SIG-M5 treated with dmso at 0.1 percent for 504 hours (cell line): ENCODE measurements around the gene PAQR8.

ENCODE experiments used
- DNase-seq: peaks from one replicate; lab custom pipeline; 2025; ENCODE audit not compliant: unreplicated experiment; lab: John Stamatoyannopoulos, UW

PAQR8 gene

DNA sequence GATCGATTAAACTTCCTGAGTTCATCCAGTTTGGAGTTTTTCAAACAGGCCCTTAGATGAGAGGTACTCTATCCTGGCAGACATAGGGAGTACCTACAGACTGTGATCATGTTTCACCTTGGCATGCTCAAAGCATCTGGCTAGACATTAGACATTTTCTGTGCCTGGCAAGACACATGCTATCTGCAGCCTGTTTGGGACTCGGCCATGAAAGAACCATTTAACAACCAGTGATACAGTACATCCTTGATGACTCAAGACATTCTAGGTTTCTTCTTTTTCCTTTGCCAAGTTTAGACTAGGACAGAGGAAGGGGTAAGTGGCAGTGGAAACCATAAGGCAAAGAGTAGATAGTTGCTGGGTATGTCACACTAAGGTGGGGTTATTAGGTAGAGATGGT lies 15.4 kb upstream of the PAQR8 start:
- DNase-seq = no peak

DNA sequence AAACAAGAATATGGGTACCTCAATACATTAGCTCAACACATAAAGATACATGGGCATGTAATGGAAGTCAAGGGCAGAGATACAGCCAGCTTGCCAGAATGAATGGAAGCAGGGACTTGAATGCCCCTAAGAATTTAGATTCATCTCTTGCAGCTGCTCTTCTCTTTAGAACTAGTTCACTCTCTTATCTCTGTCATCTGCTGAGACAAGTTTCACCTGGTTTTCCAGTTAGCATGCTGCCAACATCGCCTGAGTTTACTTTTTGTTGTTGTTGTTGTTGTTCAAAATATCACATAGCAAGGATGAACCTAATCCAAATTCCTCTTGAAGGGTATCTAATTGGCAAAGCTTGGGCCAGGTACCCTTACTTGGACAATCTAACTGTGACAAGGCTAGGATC lies 14.1 kb upstream of the PAQR8 start:
- no peak for DNase-seq

GRCh38 chr6:52351879-52352238 lies 10.1 kb upstream of the PAQR8 start:
- no peak for DNase-seq

DNA sequence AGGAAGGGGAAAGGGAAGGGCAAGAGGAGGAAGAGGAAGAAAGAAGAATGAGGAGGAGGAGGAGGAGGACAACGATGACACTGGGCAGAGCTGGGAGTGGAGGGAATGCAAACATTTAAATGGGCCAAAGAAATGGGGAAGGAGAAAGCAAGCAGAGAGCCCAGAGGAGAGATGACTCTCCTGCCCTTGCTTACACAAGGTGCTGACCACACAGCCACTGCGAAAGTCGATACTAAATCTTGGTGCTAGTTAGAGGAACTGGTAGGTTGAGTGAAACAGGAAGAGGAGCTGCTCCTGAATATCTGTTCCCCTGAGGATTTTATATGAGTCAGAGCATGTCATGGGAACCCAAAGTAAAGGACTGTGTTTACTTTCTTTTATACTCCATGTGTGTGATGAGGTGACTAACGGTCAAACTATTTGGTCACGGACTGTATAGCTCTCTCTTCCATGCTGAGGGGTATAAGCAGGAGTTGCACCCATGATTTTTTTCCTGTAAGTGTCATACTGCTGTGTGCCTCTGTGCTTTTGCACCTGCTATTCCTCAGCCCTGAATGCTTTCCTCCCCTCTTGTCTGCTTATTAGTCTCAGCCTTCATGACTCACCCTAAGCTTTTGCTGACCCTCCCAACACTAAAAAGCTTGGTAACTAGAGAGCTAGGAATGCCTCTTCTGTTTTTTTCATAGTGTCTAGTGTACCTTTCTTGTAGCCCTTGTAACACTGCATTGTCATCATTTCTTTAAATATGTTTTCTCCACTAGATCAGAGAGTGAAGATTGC lies 9.5 kb upstream of the PAQR8 start:
- peak; percentile 96 for DNase-seq

DNA sequence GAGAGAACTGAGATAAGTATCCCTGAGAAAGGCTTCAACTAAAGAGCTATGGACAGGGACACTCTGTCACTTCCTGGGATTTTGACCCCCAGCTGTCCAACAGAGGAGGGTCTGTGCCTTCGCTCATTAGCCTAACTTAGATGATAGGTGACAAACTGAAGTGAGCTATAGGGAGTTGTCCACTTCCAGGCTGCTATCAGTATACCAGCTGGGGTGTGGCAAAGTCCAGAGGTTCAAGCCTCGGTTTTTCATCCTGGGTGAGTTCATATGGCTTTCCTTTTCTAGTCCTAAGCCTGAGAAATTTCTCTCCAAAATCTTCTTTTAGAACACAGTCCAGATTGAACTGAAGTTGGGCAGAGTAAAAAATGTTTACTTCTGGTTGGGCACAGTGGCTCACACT lies 5.9 kb upstream of the PAQR8 start:
- DNase-seq = no peak

GRCh38 chr6:52359403-52359802 lies 2.5 kb upstream of the PAQR8 start:
- no peak for DNase-seq

DNA sequence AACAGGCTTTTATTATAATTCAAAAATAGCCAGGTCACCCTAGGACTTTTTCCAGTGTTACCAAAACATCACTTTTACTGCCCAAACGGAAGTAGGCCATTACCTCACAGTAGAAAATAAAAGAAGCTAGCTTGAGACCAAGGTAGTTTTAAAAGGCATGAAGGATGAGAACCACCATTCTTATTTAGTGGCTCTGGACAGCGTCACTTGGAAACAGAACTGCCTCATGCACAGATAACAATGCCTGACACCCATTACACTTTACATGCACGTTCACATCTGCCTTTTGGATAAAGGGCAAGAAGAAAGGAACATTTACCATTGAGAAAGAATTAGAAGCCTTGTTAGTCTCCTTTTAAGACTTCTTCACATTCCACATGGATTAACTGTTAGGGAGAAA lies 1.9 kb upstream of the PAQR8 start:
- no peak for DNase-seq

DNA sequence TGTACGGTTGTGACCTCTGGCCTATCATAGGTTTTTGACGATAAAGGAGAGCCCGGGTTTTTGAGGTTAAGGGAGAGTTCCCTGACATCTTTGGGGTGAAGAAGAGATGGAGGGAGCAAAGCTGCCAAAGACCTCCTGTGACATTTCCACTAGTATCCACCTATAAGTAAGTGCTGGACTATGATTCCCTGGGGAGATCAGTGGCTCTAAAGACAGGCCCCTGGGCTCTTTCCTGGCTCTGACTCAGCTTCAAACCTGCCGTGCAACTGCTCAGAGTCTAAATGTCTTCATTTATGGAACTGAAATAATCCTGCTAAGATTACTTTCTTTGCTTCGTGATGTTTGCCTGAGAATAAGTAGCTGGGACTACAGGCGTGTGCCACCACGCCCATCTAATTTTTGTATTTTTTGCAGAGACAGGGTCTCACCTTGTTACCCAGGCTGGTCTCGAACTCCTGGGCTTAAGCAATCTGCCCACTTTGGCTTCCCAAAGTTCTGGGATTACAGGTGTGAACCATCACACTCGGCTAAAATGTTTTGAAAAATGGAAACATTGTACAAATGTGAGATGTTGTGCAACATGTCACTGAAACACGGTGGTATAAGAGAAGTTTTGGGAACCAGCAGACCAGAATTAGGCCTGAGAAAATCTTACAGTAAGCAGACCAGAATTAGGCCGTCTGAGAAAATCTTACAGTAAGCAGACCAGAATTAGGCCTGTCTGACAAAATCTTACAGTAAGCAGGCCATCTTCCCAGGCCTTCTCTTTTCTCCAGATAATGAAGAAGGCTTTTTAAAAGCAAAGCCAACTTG lies 1.1 kb upstream of the PAQR8 start:
- DNase-seq = no peak

- no peak for DNase-seq
Observed at GRCh38 chr6:52361414-52361944, 472 bp upstream of the PAQR8 start.

DNA sequence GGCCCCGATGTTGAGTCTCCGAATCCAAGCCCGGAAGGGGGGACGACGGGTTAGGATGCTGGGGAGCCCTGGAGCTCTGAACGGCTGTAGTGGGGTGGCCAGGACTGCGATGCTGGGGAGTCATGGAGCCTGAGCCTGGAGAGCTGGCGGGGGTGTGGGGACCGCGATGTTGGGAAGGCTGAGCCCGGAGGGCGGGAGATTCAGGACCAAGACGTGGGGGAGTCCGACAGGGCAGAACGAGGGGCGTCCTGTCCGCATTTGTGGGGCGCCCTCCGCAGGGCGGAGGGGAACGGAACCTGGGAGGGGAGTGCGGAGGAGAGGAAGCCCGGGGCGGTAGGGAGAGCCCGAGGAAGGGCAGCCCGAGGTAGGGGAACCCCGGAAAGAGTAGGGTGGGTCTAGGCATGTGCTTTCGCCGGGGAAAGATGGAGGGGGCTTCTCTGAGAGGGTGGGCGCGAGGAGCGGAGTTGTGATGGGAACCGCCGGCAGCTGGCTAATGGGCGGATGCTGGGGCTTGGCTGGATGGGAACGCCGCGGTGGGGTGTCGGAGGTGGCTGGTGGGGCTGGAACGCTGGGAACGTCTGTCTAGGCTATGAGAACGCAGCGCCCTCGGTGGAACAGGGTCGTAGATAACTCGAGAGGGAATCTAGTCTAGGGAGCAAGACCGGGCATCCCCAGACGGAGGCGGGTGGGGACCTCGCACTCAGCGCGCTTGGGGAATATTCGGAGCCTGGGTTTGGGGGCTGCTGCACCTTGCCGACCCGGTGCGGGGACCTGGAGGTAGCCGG lies 684 bp downstream of the PAQR8 start:
- peak; percentile 46 for DNase-seq

GRCh38 chr6:52363228-52363867 lies 1.4 kb downstream of the PAQR8 start:
- DNase-seq = no peak

- DNase-seq = no peak
Observed at GRCh38 chr6:52364480-52365166, 2.7 kb downstream of the PAQR8 start.

GRCh38 chr6:52365317-52365716 lies 3.4 kb downstream of the PAQR8 start:
- DNase-seq = no peak

DNA sequence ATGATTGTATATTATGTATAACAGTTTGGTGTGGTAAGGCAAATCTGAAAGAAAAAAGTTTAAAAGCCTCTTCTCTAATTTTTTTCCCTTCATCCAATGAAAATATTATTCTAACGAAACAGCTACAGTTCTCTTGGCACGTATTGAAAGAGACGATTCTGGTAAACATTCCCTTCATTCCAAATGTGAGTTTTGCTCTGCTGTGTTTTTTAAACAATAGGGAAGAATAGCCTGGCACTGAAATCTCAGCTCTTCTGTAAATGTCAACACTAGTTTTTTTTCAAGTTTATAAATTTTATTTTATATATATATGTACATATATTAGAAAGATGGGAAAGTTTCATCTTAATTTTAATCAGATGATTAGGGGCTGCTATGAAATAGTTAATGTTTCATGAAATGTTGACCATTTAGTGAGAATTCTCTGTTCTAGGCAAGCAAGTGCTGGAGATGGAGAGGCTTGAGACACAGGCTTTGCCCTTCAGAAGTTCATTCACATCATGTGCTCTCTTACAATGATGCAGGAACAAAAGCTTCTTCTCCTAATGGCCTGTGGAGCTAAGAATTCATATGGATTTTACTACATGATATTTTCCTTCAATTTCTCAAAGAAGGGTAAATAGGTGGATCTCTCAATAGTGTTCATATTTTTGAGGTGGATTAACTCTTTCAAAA lies 4.1 kb downstream of the PAQR8 start:
- no peak for DNase-seq

- no peak for DNase-seq
Observed at GRCh38 chr6:52368002-52368401, 6.1 kb downstream of the PAQR8 start.

DNA sequence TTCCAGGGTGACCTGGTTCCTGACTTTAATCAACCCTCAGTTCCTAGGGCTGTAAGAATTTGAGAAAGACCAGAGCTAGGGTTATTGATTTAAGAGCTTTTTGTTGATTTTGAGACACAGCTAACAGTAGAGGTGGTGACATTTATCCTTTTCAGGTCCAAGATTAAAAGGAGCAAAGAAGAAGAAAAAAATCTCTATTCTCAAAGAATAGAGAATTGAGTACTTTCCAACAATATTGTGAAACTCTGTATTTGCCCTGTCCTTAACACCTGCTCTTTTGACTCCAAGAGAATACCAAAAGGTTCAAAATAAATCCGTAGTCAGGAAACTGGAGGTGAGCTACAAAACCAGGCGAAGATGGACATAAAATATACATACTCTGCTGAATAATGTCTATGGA lies 7.3 kb downstream of the PAQR8 start:
- DNase-seq = no peak

DNA sequence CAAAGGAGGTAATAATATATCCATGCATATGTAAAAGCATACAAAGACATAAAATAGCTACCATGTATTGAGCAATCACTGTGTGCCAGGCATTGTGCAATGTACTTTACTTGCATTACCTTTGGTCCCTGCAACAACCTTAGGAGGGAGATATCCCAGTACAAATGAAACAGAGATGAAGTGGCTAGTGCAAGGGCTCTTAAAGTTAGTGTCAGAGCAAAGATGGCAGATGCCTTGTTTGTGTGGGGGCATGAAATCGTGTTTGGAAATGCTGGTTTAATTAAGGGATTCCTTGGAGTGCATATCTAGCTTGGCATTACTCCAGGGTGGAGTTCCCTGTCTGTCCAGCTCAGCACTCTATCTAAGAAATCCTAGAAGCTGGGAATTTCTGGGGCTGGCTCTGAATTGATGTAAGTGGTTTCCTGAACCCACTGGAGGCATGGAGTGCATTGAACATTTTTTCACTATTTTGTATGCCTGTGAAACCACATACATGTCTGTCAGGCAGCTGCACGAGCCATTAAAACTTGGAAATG lies 9.8 kb downstream of the PAQR8 start:
- DNase-seq = no peak

- DNase-seq = no peak
Observed at GRCh38 chr6:52373151-52373690, 11.3 kb downstream of the PAQR8 start.

DNA sequence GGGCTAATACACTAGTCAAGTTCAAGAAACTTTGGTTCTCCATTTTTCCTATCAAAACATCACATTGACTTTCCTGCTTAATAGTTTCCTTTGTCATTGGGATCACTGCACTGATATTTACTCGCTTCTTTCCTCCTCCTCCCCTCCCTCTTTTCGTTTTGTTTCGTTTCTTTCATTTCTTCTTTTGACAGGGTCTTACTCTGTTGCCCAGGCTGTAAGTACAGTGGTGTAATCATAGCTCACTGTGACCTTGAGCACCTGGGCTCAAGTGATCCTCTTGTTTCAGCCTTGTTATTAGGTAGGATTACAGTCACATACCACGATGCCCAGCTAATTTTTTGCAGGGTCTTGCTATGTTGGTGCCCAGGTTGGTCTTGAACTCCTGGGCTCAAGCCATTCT lies 12.3 kb downstream of the PAQR8 start:
- DNase-seq = no peak
